Measurements from ENCODE around the gene LUM. TPM values are rescaled to one million over a fixed set of nuclear protein-coding genes. Genes with fewer than 3 reads are reported as not detected.
"Not testable (repeated sequence)": the region's sequence is repeated elsewhere in the genome, so short reads cannot be mapped to it uniquely, and the experiment has no call there.

The LUM gene
- total RNA-seq, 2 donors from 2014 or later: 35.9 to 93.7 TPM

GRCh38 chr12:91093341-91093740 is 18.0 kb downstream of the LUM start:
- TF ChIP-seq POLR2A (IDR thresholded peaks at IDR 0.05) (no peak), CTCF (IDR thresholded peaks at IDR 0.05) (no peak)
- 66 to 86% methylated on average over 4 of the region's 4 CpGs for WGBS, 2 donors
- no peaks in the 10 kb centered on the region for H3K9me3 ChIP-seq
- ATAC-seq: no peak
- H3K4me3 ChIP-seq: no peak overlapping the region
- H3K27ac ChIP-seq: no peak overlapping the region
- H3K36me3 ChIP-seq (replicated peaks in 1 of 2; ENCODE audit: insufficient read depth in 1 of 2, low read depth in 2 of 2): no peaks in the 10 kb centered on the region
- intact Hi-C loops (cut with DNase I): no loop called here
- no peaks in the 10 kb centered on the region for H3K4me1 ChIP-seq
- DNase-seq: no peak
- H3K27me3 ChIP-seq: no peaks in the 10 kb centered on the region

- no peak overlapping the region for H3K27ac ChIP-seq
- no peaks in the 10 kb centered on the region for H3K4me1 ChIP-seq
- 57 to 61% methylated on average over 6 of the region's 6 CpGs for WGBS, 2 donors
- ATAC-seq: no peak
- TF ChIP-seq CTCF (IDR thresholded peaks at IDR 0.05) (no peak), POLR2A (IDR thresholded peaks at IDR 0.05) (no peak)
- no peaks in the 10 kb centered on the region for H3K9me3 ChIP-seq
- H3K4me3 ChIP-seq: no peak overlapping the region
- intact Hi-C loops (cut with DNase I): no loop called here
- H3K36me3 ChIP-seq (replicated peaks in 1 of 2; ENCODE audit: insufficient read depth in 1 of 2, low read depth in 2 of 2): no peaks in the 10 kb centered on the region
- DNase-seq: no peak
- no peaks in the 10 kb centered on the region for H3K27me3 ChIP-seq
Observed at GRCh38 chr12:91091916-91092715, 19.2 kb downstream of the LUM start.

GRCh38 chr12:91089953-91090352 is 21.3 kb downstream of the LUM start:
- WGBS, 2 donors: 69 to 72% methylated on average over 2 of the region's 2 CpGs

DNA sequence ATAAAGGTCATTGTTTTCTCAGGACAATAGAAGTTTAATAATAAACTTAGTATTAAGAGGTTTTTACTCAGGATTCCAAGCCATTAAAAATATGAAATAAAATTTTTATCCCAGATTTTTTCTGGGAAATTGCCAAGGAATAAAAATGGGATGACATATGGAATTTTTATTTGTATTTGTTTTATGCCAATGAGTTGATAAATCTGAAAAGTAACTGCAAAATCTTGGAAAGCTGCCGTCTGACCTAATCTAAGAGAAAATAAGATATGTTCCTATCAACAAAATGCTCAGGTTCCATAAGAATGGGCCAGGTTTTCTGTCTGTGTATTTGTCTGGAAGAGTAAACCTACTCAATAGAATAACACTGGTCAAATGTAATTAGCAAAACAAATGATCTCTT is 31.3 kb downstream of the LUM start:
- Histone ChIP-seq H3K4me1 (peaks cover 9% of the 10 kb centered on the region), H3K36me3 (replicated peaks in 1 of 2; ENCODE audit: insufficient read depth in 1 of 2, low read depth in 2 of 2) (no peaks in the 10 kb centered on the region), H3K27me3 (no peaks in the 10 kb centered on the region), H3K4me3 (no peak overlapping the region), H3K9me3 (no peaks in the 10 kb centered on the region), H3K27ac (no peak overlapping the region)
- TF ChIP-seq POLR2A (IDR thresholded peaks at IDR 0.05) (no peak), CTCF (IDR thresholded peaks at IDR 0.05) (no peak)
- WGBS, 2 donors: 18 to 25% methylated on average over 1 of the region's 1 CpG
- no peak for DNase-seq
- no peak for ATAC-seq
- intact Hi-C loops (cut with DNase I): no loop called here

More at GRCh38 chr12:91089953-91090352, 21.3 kb downstream of the LUM start:
- H3K27ac ChIP-seq; H3K4me1 ChIP-seq; DNase-seq; H3K36me3 ChIP-seq (replicated peaks in 1 of 2; ENCODE audit: insufficient read depth in 1 of 2, low read depth in 2 of 2); H3K4me3 ChIP-seq; H3K27me3 ChIP-seq; ATAC-seq; H3K9me3 ChIP-seq; intact Hi-C loops (cut with DNase I): not testable (repeated sequence)

DNA sequence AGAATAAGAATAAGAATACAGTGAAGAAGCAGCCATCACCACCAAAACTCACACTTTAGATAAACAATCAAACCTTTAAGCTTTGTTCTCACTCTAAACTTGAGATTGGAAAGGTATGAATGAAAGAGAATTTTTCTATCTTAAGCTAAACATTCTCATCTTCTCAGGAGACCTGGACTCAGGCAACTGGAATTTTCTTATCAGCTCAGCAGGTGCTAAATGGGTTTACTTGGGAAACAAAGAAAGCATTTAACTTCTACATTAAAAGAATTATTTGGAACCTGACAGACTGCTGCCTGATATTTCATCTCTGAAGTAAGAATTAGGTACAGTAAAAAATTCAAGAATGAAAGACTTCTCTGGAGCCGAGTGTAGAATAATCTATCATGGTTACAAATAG is 32.8 kb downstream of the LUM start:
- Histone ChIP-seq H3K27ac (no peak overlapping the region), H3K27me3 (no peaks in the 10 kb centered on the region), H3K36me3 (replicated peaks in 1 of 2; ENCODE audit: insufficient read depth in 1 of 2, low read depth in 2 of 2) (no peaks in the 10 kb centered on the region), H3K9me3 (no peaks in the 10 kb centered on the region), H3K4me3 (no peak overlapping the region), H3K4me1 (peaks cover 9% of the 10 kb centered on the region)
- intact Hi-C loops (cut with DNase I): no loop called here
- DNase-seq: no peak
- no peak for ATAC-seq
- TF ChIP-seq POLR2A (IDR thresholded peaks at IDR 0.05) (no peak), CTCF (IDR thresholded peaks at IDR 0.05) (no peak)
- WGBS, 2 donors: 14 to 21% methylated on average over 1 of the region's 1 CpG

Measured in body of pancreas (tissue), 4 donors.